Neural progenitor cell (in vitro differentiated cells): ENCODE data around the gene COL23A1. TPM values are rescaled to one million over a fixed set of nuclear protein-coding genes. Genes with fewer than 3 reads are reported as not detected.
A peak's percentile ranks its signal among the peaks of the same experiment; 100 is the strongest.

Experiments
- DNase-seq: peaks from one replicate; pipeline ENCODE4 v3.0.0-alpha.2; 2016; ENCODE audit warnings: low spot score
- H2AFZ ChIP-seq: fragments of 200-600 bp; sonication (generic); replicated peaks from 2 replicates; pipeline ENCODE4 v1.6.1; 2016; ENCODE audit warnings: antibody characterized with exemption
- H3F3A ChIP-seq: fragments of 200-600 bp; sonication (generic); 2 replicates; pipeline ENCODE4 v1.6.1; 2016; ENCODE audit warnings: antibody characterized with exemption, low read depth
- H3K27ac ChIP-seq: fragments of 200-600 bp; sonication (generic); 2 replicates; pipeline ENCODE4 v1.5.1; 2016; ENCODE audit warnings: mild to moderate bottlenecking
- H3K27me3 ChIP-seq: fragments of 200-600 bp; sonication (generic); 2 replicates; pipeline ENCODE4 v1.6.1; 2016; ENCODE audit warnings: mild to moderate bottlenecking, moderate library complexity
- H3K36me3 ChIP-seq: fragments of 200-600 bp; sonication (generic); 2 replicates; pipeline ENCODE4 v1.5.1; 2016
- H3K4me1 ChIP-seq: fragments of 200-600 bp; sonication (generic); 2 replicates; pipeline ENCODE4 v1.6.1; 2016; ENCODE audit warnings: mixed run types
- H3K4me2 ChIP-seq: fragments of 200-600 bp; sonication (generic); 2 replicates; pipeline ENCODE4 v1.6.1; 2016
- H3K4me3 ChIP-seq: fragments of 200-600 bp; sonication (generic); 2 replicates; pipeline ENCODE4 v1.5.1; 2016
- H3K79me2 ChIP-seq: fragments of 200-600 bp; sonication (generic); 2 replicates; pipeline ENCODE4 v1.6.1; 2016; ENCODE audit warnings: low read depth
- H3K9ac ChIP-seq: fragments of 200-600 bp; sonication (generic); 2 replicates; pipeline ENCODE4 v1.6.1; 2016
- H3K9me3 ChIP-seq: fragments of 200-600 bp; sonication (generic); 2 replicates; pipeline ENCODE4 v1.5.1; 2016; ENCODE audit warnings: low read depth
- H4K20me1 ChIP-seq: fragments of 200-600 bp; sonication (generic); 2 replicates; pipeline ENCODE4 v1.6.1; 2016; ENCODE audit warnings: low read depth
- H3K27ac Mint-ChIP-seq: 3 replicates; pipeline ENCODE4 v1.8.0; 2021; ENCODE audit warnings: mixed read lengths
- H3K27me3 Mint-ChIP-seq: 2 replicates; pipeline ENCODE4 v1.8.0; 2022; ENCODE audit warnings: low read depth, mild to moderate bottlenecking, inconsistent platforms, moderate library complexity, mixed read lengths; ENCODE audit not compliant: insufficient read depth
- H3K36me3 Mint-ChIP-seq: 3 replicates; pipeline ENCODE4 v1.8.0; 2021; ENCODE audit warnings: mixed read lengths
- H3K4me1 Mint-ChIP-seq: 3 replicates; pipeline ENCODE4 v1.8.0; 2021; ENCODE audit warnings: mixed read lengths
- H3K4me3 Mint-ChIP-seq: 3 replicates; pipeline ENCODE4 v1.8.0; 2021; ENCODE audit warnings: mild to moderate bottlenecking, moderate library complexity, mixed read lengths
- H3K9me3 Mint-ChIP-seq: 3 replicates; pipeline ENCODE4 v1.8.0; 2020; ENCODE audit warnings: mixed read lengths
- EZH2 ChIP-seq: fragments of 200-600 bp; sonication (generic); IDR thresholded peaks from 2 replicates; pipeline ENCODE4 v1.6.1; 2017; ENCODE audit warnings: antibody characterized with exemption, mild to moderate bottlenecking, moderate library complexity
- EZH2phosphoT487 ChIP-seq: fragments of 200-600 bp; sonication (generic); IDR thresholded peaks from 2 replicates; pipeline ENCODE4 v1.6.1; 2017; ENCODE audit warnings: antibody characterized with exemption
- total RNA-seq: library from RNA; depleted of rRNA; stranded (reverse); fragments of >200 nt; gene quantifications from 2 replicates; pipeline ENCODE4 v1.2.3, GENCODE V29; 2015; ENCODE audit warnings: low replicate concordance
- TF ChIP-seq, protein P1 (sequence below): fragments of 200-600 bp; sonication (generic); IDR thresholded peaks from 2 replicates; pipeline ENCODE4 v1.5.1; 2017; ENCODE audit warnings: antibody characterized with exemption, mild to moderate bottlenecking

Gene COL23A1
- total RNA-seq, 1 donor from 2014 or later, result not detected

DNA sequence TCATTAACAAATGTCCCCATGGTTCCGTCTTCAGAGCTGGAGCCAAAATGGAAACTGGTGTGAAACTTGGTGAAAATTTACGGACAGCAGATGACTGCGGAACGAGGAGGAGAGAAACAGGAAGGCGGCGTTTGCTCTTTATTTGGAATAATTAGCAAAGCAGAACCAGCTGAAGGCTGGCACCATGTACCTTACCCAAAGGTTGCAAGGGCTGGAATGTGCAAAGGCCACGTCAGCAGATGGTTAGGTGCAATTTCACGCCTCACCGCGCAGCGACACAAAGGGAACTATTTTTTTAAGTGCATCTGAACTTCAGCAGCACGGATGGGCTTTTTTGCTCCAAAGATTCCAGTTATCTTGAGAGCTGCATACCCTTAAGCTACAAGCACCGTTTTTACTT is 127.4 kb downstream of the COL23A1 start:
- Histone ChIP-seq H3K27ac (no peak overlapping the region), H3K9me3 (no peaks in the 10 kb centered on the region), H3K4me3 (no peak overlapping the region), H3F3A (no peaks in the 10 kb centered on the region), H3K4me2 (no peak overlapping the region), H4K20me1 (no peaks in the 10 kb centered on the region), H3K27me3 (no peaks in the 10 kb centered on the region), H3K79me2 (no peaks in the 10 kb centered on the region), H3K4me1 (peaks cover 15% of the 10 kb centered on the region), H3K9ac (no peak overlapping the region), H2AFZ (no peak overlapping the region), H3K36me3 (no peaks in the 10 kb centered on the region)
- peaks cover 2% of the 10 kb centered on the region for H3K27me3 Mint-ChIP-seq
- TF ChIP-seq, protein P1, sequence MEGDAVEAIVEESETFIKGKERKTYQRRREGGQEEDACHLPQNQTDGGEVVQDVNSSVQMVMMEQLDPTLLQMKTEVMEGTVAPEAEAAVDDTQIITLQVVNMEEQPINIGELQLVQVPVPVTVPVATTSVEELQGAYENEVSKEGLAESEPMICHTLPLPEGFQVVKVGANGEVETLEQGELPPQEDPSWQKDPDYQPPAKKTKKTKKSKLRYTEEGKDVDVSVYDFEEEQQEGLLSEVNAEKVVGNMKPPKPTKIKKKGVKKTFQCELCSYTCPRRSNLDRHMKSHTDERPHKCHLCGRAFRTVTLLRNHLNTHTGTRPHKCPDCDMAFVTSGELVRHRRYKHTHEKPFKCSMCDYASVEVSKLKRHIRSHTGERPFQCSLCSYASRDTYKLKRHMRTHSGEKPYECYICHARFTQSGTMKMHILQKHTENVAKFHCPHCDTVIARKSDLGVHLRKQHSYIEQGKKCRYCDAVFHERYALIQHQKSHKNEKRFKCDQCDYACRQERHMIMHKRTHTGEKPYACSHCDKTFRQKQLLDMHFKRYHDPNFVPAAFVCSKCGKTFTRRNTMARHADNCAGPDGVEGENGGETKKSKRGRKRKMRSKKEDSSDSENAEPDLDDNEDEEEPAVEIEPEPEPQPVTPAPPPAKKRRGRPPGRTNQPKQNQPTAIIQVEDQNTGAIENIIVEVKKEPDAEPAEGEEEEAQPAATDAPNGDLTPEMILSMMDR, result no peak
- TF ChIP-seq EZH2phosphoT487, result no peak
- TF ChIP-seq EZH2, result no peak
- H3K9me3 Mint-ChIP-seq, result no peaks in the 10 kb centered on the region
- no peaks in the 10 kb centered on the region for H3K36me3 Mint-ChIP-seq
- no peak overlapping the region for H3K27ac Mint-ChIP-seq
- no peak for DNase-seq
- no peak overlapping the region for H3K4me3 Mint-ChIP-seq
- peaks cover 65% of the 10 kb centered on the region for H3K4me1 Mint-ChIP-seq

DNA sequence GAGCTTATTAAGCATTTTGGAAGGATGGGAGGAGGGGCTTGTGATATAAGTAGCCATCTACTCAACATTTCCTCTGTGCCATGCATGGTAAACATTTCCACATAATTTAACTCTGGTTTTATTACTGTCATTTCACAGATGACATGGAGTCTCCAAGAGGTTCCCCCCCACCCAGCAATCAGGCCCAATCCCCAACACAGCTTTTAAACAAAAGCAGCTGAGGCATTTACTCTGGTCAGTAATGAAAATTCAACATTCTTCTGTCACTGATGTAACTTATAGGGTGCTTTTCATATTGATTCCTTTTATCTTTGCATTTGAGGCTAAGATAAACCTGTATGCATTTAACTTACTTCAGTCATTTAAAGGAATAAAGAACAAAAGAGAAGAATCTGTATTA is 128.1 kb downstream of the COL23A1 start:
- TF ChIP-seq, protein P1, result no peak
- no peaks in the 10 kb centered on the region for H3F3A ChIP-seq
- Mint-ChIP-seq H3K27ac (no peak overlapping the region), H3K9me3 (no peaks in the 10 kb centered on the region), H3K4me1 (peaks cover 58% of the 10 kb centered on the region), H3K36me3 (no peaks in the 10 kb centered on the region), H3K27me3 (peaks cover 2% of the 10 kb centered on the region), H3K4me3 (no peak overlapping the region)
- H3K27ac ChIP-seq, result no peak overlapping the region
- H3K4me3 ChIP-seq, result no peak overlapping the region
- no peak overlapping the region for H2AFZ ChIP-seq
- no peaks in the 10 kb centered on the region for H3K36me3 ChIP-seq
- no peaks in the 10 kb centered on the region for H3K27me3 ChIP-seq
- H3K9me3 ChIP-seq, result no peaks in the 10 kb centered on the region
- no peak overlapping the region for H3K4me2 ChIP-seq
- DNase-seq, result no peak
- no peak overlapping the region for H3K9ac ChIP-seq
- no peaks in the 10 kb centered on the region for H3K79me2 ChIP-seq
- H3K4me1 ChIP-seq, result peaks cover 7% of the 10 kb centered on the region
- no peaks in the 10 kb centered on the region for H4K20me1 ChIP-seq

DNA sequence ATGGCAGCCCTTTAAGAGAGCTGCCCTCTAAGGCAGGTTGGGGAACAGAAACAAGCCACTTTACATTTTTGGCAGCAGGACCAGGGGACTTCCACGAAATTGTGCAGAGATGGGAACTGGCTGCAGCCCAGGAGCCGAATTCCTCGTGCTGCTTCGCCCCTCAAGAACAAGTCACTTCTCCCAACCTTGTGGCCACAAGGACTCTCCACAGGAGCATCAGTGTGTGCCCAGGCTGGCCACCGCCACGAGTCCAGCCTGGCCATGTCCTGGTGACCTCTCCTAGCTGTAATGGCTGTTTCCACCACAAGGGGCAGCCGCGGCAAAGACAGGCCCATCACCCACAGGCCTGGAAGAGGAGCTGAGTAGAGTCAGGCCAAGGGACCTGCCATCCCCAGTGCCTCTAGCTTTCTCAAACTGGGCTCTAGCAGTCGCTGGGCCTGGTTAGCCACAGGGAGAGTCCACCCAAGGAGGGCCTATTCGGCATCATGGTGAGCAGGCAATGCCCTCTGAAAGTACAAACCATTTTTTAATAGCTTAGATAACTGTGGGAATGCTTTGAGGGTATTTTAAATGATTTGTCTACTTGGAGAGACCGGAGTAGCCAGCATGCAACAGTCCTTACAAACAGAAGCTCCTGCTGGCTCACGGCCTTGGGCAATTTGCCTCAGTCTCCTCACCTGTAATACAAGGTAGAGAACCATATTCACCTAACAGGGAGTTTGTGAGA is 129.0 kb downstream of the COL23A1 start:
- H3K36me3 ChIP-seq, result no peaks in the 10 kb centered on the region
- H3K9ac ChIP-seq, result no peak overlapping the region
- H3K79me2 ChIP-seq, result no peaks in the 10 kb centered on the region
- no peak for TF ChIP-seq EZH2
- TF ChIP-seq, protein P1, result peak; percentile 83
- no peaks in the 10 kb centered on the region for H3K27me3 ChIP-seq
- Mint-ChIP-seq H3K36me3 (no peaks in the 10 kb centered on the region), H3K9me3 (no peaks in the 10 kb centered on the region), H3K27ac (peak overlapping the region; percentile 61), H3K27me3 (peaks cover 2% of the 10 kb centered on the region), H3K4me3 (no peak overlapping the region), H3K4me1 (peaks cover 52% of the 10 kb centered on the region)
- no peaks in the 10 kb centered on the region for H4K20me1 ChIP-seq
- H3K4me3 ChIP-seq, result no peak overlapping the region
- peak; percentile 87 for DNase-seq
- H3K9me3 ChIP-seq, result no peaks in the 10 kb centered on the region
- peaks cover 7% of the 10 kb centered on the region for H3K4me1 ChIP-seq
- peak overlapping the region; percentile 60 for H2AFZ ChIP-seq
- H3F3A ChIP-seq, result no peaks in the 10 kb centered on the region
- H3K27ac ChIP-seq, result no peak overlapping the region
- no peak overlapping the region for H3K4me2 ChIP-seq
